Measurements from ENCODE around the gene AP1AR.

DNA sequence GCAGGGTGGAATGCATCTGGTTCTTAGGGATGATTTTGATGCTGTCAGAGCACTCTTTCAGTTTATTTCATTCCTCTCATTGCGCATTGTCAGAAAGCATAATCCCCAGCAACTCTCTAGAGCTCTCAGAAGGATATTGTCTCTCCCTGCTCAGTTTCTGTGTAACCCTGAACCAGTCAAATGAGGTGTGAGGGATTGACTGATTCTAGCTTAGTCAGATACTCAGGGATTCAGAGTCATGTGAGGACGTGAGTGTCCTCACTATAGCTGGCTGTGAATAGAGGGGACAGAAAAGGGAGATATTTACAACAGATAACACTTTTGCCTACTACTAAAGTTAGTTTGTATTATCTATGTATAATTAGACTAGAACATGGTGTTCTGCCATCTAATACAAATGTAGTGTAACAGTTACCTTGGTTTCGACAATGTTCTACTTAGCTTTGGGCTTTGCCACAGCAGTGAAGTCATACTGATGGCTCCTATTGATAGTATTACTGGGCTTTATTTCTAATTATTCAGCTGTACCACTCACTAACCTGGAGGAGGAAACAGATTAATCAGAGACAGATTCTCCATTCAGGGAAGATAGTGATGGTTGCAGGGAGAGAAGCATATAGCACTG is 19.5 kb downstream of the AP1AR start:
- TF ChIP-seq, protein P1, sequence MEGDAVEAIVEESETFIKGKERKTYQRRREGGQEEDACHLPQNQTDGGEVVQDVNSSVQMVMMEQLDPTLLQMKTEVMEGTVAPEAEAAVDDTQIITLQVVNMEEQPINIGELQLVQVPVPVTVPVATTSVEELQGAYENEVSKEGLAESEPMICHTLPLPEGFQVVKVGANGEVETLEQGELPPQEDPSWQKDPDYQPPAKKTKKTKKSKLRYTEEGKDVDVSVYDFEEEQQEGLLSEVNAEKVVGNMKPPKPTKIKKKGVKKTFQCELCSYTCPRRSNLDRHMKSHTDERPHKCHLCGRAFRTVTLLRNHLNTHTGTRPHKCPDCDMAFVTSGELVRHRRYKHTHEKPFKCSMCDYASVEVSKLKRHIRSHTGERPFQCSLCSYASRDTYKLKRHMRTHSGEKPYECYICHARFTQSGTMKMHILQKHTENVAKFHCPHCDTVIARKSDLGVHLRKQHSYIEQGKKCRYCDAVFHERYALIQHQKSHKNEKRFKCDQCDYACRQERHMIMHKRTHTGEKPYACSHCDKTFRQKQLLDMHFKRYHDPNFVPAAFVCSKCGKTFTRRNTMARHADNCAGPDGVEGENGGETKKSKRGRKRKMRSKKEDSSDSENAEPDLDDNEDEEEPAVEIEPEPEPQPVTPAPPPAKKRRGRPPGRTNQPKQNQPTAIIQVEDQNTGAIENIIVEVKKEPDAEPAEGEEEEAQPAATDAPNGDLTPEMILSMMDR (IDR thresholded peaks at IDR 0.05; ENCODE audit: low read depth, low read length, missing input control): no peak
- TF ChIP-seq, protein P2, sequence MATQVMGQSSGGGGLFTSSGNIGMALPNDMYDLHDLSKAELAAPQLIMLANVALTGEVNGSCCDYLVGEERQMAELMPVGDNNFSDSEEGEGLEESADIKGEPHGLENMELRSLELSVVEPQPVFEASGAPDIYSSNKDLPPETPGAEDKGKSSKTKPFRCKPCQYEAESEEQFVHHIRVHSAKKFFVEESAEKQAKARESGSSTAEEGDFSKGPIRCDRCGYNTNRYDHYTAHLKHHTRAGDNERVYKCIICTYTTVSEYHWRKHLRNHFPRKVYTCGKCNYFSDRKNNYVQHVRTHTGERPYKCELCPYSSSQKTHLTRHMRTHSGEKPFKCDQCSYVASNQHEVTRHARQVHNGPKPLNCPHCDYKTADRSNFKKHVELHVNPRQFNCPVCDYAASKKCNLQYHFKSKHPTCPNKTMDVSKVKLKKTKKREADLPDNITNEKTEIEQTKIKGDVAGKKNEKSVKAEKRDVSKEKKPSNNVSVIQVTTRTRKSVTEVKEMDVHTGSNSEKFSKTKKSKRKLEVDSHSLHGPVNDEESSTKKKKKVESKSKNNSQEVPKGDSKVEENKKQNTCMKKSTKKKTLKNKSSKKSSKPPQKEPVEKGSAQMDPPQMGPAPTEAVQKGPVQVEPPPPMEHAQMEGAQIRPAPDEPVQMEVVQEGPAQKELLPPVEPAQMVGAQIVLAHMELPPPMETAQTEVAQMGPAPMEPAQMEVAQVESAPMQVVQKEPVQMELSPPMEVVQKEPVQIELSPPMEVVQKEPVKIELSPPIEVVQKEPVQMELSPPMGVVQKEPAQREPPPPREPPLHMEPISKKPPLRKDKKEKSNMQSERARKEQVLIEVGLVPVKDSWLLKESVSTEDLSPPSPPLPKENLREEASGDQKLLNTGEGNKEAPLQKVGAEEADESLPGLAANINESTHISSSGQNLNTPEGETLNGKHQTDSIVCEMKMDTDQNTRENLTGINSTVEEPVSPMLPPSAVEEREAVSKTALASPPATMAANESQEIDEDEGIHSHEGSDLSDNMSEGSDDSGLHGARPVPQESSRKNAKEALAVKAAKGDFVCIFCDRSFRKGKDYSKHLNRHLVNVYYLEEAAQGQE (IDR thresholded peaks at IDR 0.05): no peak
- TF ChIP-seq SP1 (IDR thresholded peaks at IDR 0.05) (no peak), TAF1 (conservative IDR thresholded peaks at IDR 0.05) (no peak), GABPA (IDR thresholded peaks at IDR 0.05 in 1 of 2, conservative IDR thresholded peaks at IDR 0.05 in 1 of 2) (no peak), JUND (IDR thresholded peaks at IDR 0.05) (no peak), YY1 (IDR thresholded peaks at IDR 0.05) (no peak)
